GM04503 (cell line): Measurements from ENCODE around the gene CCNYL1.

Source experiments
- DNase-seq: peaks from one replicate; pipeline ENCODE4 v3.0.0-alpha.2; 2012; ENCODE audit warnings: low read depth

The CCNYL1 gene

DNA sequence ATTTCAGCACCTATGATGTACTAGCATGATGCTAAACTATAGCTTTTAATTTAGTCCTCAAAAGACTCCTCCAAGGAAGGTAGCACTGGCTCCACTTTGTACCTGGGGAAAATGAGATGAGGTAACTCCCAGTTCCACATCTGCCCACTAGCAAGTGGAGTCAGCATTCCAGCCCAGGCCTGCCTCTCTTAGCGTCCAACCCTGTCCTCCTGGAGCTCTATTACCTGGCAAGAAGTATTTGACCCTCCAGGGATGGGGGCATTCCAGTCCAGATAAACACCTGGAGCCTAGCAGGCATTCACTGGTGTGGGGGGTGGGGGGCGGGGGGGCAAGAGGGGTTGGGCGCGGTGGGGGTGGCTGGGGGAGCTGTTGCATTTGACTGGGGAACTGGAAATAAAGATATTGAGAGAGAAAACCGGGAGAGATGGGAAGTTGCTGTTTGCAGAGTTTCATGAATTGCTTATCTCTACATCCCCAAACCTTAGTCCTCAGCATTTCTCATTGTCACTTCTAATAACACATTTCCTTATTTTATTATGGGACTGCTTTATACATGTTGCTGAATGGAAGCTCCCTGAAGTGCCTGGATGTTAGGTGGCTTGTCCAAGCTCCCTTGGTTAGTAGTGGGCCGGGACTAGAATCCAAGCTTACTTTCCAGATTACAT is 80.3 kb downstream of the CCNYL1 start:
- DNase-seq = no peak

DNA sequence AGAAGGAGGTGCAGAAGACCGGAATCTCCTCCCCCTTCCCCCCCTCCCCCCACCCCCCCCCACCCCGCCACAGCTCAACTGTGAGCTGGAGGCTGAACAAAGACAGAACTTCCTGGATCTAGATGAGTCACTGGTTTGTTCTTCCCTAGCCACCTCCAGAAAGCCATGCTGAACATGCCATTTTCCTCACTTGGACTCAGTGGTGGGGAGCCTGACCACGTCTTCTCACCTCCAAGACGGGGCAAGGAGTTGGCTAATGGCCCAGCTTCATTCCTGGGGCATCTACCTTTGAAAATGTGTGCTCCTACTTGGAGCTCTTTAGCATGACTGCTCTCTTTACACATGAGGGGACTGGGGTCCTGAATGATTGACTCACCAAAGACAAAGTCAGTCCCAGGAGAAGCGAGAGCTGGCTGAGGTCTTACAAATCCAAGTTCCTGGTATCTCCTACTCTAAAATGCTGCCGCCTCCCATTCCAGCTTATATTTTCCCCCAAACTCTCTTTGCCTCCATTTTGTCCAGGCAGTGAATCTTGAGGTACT is 80.9 kb downstream of the CCNYL1 start:
- no peak for DNase-seq

DNA sequence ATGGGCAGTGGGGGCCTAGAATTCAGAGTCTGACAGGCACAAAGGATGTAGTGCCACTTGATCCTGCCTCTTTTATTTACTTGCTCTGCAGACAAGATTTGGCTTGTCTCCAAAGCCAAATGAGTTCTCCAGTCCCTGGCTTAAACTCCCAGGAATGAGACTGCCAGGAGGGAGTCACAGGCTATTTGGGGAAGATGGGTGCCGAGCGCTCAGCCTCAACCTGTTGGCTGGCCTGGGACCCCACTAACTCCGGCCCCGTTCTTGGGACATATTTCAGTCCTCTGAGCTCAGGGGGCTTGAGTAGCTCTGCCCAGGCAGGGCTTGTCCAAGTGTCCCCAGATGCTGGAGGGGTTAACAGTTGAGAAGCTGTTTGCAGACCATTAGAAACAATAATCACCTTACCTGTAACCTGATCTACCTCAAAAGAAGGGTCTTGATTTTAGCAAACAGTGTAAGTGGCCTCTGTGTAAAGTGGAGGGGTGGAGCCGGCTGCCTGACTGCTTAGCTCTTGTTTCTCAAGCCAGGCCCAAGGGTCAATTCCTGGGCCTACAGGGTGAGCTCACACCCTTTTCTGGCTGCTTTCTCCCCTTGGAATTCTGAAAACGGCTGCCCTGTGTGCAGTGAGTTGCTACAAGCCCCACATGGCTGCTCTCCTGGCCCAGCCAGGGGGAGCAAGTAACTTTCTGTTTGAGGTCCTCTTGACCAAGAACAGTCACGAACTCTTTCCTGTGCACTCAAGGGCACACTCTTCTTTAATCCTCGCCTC is 85.3 kb downstream of the CCNYL1 start:
- no peak for DNase-seq

DNA sequence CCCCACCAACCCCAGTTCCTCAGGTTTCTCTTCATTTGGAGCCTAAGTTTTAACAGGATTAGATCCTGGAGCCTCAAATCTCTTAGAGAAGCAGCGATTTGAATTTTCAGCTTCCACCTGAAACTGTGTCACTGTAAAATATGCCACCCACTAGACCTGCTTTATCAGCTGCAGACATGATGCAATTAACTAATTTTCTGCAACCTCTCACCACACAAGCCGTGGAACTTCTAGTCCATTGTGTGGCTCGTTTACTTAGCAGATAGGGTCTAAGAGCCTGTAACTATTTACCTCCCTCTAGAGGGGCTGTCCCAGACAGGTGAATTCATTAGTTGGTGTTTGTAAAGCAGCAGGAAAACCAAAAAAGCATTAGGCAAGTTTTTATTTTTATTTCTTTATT is 89.8 kb downstream of the CCNYL1 start:
- no peak for DNase-seq

DNA sequence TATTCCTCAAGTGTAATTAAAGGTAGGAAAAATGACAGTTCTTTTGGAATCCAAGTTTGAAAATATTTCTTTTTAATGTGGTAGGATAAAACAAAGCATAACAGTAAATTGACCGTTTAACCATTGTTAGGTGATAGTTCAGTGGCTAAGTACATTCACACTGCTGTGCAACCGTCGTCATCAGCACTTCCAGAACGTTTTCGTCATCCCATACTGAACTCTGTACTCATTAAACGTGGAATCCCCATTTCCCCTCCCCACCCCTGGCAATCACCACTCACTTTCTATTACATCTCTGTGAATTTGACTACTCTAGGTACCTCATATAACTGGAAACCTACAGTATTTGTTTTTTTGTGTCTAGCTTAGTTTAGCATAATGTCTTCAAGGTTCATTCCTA is 91.2 kb downstream of the CCNYL1 start:
- DNase-seq = no peak
